ENCODE results near the gene FAM174C. TPM values are rescaled to one million over a fixed set of nuclear protein-coding genes. Genes with fewer than 3 reads are reported as not detected.

Gene FAM174C
- total RNA-seq, 3 donors from 2014 or later (not counting 1 experiment from before 2014, with no cell fraction given): 26.6 to 33.4 (median 27.1) TPM

- DNase-seq: no peak
- peak overlapping the region; percentile 80 to 100 for H3K27ac Mint-ChIP-seq
- peaks cover 40 to 67% of the 10 kb centered on the region in 2 donors for H3K4me1 Mint-ChIP-seq
- no peaks in the 10 kb centered on the region for H3K27me3 ChIP-seq (ENCODE audit: control insufficient read depth, insufficient read depth, low read length)
- H3K27ac ChIP-seq (ENCODE audit: low read length): peak overlapping the region; percentile 100
- no peaks in the 10 kb centered on the region for H3K9me3 Mint-ChIP-seq
- WGBS (ENCODE audit: insufficient coverage): 38% methylated on average over 21 of the region's 21 CpGs
- TF ChIP-seq, protein P1, sequence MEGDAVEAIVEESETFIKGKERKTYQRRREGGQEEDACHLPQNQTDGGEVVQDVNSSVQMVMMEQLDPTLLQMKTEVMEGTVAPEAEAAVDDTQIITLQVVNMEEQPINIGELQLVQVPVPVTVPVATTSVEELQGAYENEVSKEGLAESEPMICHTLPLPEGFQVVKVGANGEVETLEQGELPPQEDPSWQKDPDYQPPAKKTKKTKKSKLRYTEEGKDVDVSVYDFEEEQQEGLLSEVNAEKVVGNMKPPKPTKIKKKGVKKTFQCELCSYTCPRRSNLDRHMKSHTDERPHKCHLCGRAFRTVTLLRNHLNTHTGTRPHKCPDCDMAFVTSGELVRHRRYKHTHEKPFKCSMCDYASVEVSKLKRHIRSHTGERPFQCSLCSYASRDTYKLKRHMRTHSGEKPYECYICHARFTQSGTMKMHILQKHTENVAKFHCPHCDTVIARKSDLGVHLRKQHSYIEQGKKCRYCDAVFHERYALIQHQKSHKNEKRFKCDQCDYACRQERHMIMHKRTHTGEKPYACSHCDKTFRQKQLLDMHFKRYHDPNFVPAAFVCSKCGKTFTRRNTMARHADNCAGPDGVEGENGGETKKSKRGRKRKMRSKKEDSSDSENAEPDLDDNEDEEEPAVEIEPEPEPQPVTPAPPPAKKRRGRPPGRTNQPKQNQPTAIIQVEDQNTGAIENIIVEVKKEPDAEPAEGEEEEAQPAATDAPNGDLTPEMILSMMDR (IDR thresholded peaks at IDR 0.05): no peak
- peaks cover 8% of the 10 kb centered on the region for H3K36me3 ChIP-seq (ENCODE audit: control insufficient read depth, insufficient read depth, low read length)
- H3K27me3 Mint-ChIP-seq (ENCODE audit: low read depth in 2 of 2): no peaks in the 10 kb centered on the region
- H3K36me3 Mint-ChIP-seq: no peaks in the 10 kb centered on the region
- intact Hi-C loops (cut with micrococcal nuclease): no loop called here
- peaks cover 87% of the 10 kb centered on the region for H3K4me1 ChIP-seq (ENCODE audit: control insufficient read depth, insufficient read depth, low read length)
- peak overlapping the region; percentile 74 for H3K4me3 Mint-ChIP-seq
- peak overlapping the region; percentile 91 for H3K4me3 ChIP-seq (ENCODE audit: low read length)
- no peaks in the 10 kb centered on the region for H3K9me3 ChIP-seq (ENCODE audit: control insufficient read depth, insufficient read depth, low read length)
- no peak for ATAC-seq
Observed at GRCh38 chr19:1262623-1263123, 12.7 kb upstream of the FAM174C start.

DNA sequence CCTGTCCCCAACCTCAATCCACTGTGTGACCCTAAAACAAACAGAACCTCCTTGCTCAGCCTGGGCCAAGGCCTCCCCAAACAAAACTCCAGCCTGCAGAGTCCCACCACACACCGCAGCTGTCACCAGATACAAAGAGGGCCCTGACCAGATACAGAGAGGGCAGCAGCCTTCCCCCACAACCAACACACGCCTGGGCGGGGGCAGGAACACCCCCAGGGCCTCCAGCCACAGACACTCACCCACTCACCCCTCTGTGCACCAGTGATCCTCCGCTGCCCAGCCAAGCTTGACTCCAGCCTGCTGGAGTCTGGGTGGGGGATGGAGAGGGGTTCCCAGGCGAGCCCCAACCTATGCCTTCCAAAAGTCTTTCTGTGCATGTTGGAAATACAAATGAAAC is 12.1 kb upstream of the FAM174C start:
- DNase-seq (no peak), ATAC-seq (no peak)
- H3K4me1 ChIP-seq (ENCODE audit: control insufficient read depth, insufficient read depth, low read length): peaks cover 87% of the 10 kb centered on the region
- H3K27ac Mint-ChIP-seq: peak overlapping the region; percentile 80 to 100
- TF ChIP-seq, protein P1 (IDR thresholded peaks at IDR 0.05): no peak
- H3K4me3 ChIP-seq (ENCODE audit: low read length): no peak overlapping the region
- no peaks in the 10 kb centered on the region for H3K27me3 ChIP-seq (ENCODE audit: control insufficient read depth, insufficient read depth, low read length)
- no peaks in the 10 kb centered on the region for H3K9me3 ChIP-seq (ENCODE audit: control insufficient read depth, insufficient read depth, low read length)
- H3K27ac ChIP-seq (ENCODE audit: low read length): peak overlapping the region; percentile 100
- WGBS (ENCODE audit: insufficient coverage): 19% methylated on average over 4 of the region's 5 CpGs
- intact Hi-C loops (cut with micrococcal nuclease): no loop called here
- peaks cover 3% of the 10 kb centered on the region for H3K36me3 ChIP-seq (ENCODE audit: control insufficient read depth, insufficient read depth, low read length)
- no peaks in the 10 kb centered on the region for H3K9me3 Mint-ChIP-seq
- no peaks in the 10 kb centered on the region for H3K27me3 Mint-ChIP-seq (ENCODE audit: low read depth in 2 of 2)
- H3K4me1 Mint-ChIP-seq: peaks cover 38 to 67% of the 10 kb centered on the region in 2 donors
- H3K4me3 Mint-ChIP-seq: peak overlapping the region; percentile 74
- H3K36me3 Mint-ChIP-seq: no peaks in the 10 kb centered on the region

- H3K27ac ChIP-seq (ENCODE audit: low read length): peak overlapping the region; percentile 70
- WGBS (ENCODE audit: insufficient coverage): 77% methylated on average over 26 of the region's 26 CpGs
- Mint-ChIP-seq H3K4me3 (peak overlapping the region; percentile 75), H3K36me3 (no peaks in the 10 kb centered on the region), H3K4me1 (peaks cover 44 to 62% of the 10 kb centered on the region in 2 donors), H3K27me3 (ENCODE audit: low read depth in 2 of 2) (no peaks in the 10 kb centered on the region), H3K9me3 (no peaks in the 10 kb centered on the region), H3K27ac (peak overlapping the region; percentile 59 to 97)
- peak in 1 of 2 donors; percentile 41 for DNase-seq
- H3K27me3 ChIP-seq (ENCODE audit: control insufficient read depth, insufficient read depth, low read length): no peaks in the 10 kb centered on the region
- ATAC-seq: no peak
- H3K36me3 ChIP-seq (ENCODE audit: control insufficient read depth, insufficient read depth, low read length): peaks cover under 1% of the 10 kb centered on the region
- TF ChIP-seq, protein P1 (IDR thresholded peaks at IDR 0.05): no peak
- peaks cover 80% of the 10 kb centered on the region for H3K4me1 ChIP-seq (ENCODE audit: control insufficient read depth, insufficient read depth, low read length)
- H3K4me3 ChIP-seq (ENCODE audit: low read length): no peak overlapping the region
- no peaks in the 10 kb centered on the region for H3K9me3 ChIP-seq (ENCODE audit: control insufficient read depth, insufficient read depth, low read length)
- intact Hi-C loops (cut with micrococcal nuclease): no loop called here
Observed at GRCh38 chr19:1264801-1265614, 10.3 kb upstream of the FAM174C start.
